GM06990 (cell line): ENCODE results near the gene SLC39A8.

ENCODE experiments used
- DNase-seq: peaks from one replicate; pipeline ENCODE4 v3.0.0-alpha.2; 2011; ENCODE audit not compliant: insufficient read length; ENCODE audit errors: extremely low read depth
- H3K27me3 ChIP-seq: replicated peaks from 2 replicates; pipeline ENCODE4 v1.6.0; 2011; ENCODE audit warnings: low read length; ENCODE audit not compliant: control insufficient read depth, insufficient read depth
- H3K36me3 ChIP-seq: 2 replicates; pipeline ENCODE4 v1.5.1; 2011; ENCODE audit warnings: low read length; ENCODE audit not compliant: control insufficient read depth, insufficient read depth
- H3K4me3 ChIP-seq: replicated peaks from 2 replicates; pipeline ENCODE4 v1.5.1; 2011; ENCODE audit warnings: low read depth, mild to moderate bottlenecking, control low read depth, low read length
- TF ChIP-seq, protein P1 (sequence below): IDR thresholded peaks from 2 replicates; pipeline ENCODE4 v1.5.1; 2011; ENCODE audit warnings: low read length, control low read depth, mild to moderate bottlenecking, inconsistent platforms; ENCODE audit not compliant: insufficient read depth, poor library complexity, severe bottlenecking

SLC39A8 gene

DNA sequence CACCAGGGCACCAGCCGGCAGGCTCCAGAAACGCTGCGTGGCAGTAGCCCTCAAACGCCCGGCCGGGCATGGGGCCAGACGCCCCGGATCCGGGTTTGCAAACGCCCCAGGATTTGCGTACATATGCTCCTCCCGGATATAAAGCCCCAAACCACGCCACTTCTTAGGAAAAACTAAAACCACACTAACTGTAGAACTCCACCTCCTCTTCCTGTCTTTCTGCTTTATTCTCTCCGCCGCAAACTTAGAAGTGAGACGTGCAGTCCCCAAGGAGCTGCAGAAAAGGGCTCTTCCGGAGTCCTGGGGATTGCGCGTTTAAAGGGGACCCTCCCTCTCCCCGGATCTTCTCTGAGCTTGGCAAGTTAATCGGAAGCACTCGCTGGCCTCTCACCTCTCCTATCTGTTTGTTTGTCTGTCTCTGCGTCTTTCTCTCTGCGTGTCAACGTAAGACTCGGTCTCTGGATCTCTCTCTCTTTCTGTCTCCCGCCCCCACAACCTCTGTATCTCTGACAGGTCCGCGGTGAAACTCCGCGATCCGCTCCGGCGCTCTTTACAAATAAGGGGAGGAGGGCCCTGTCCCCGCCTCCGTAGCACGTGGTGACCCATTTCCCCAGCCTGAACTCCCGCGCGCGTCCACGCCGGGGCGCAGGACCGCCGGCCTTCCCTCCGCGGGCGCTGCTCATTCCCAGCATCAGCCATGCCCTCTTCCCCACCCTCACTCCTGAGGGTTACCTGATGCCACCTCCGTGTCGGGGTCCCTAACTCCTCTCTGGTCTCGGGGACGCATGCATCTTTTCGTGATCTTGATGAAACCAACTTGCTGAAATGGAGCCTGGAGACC, at the start of gene SLC39A8:
SLC39A8 (minus strand) TSS at position 529 of the 841 bp plus-strand sequence. CDS start 820 bp downstream, outside the sequence.
- TF ChIP-seq, protein P1, sequence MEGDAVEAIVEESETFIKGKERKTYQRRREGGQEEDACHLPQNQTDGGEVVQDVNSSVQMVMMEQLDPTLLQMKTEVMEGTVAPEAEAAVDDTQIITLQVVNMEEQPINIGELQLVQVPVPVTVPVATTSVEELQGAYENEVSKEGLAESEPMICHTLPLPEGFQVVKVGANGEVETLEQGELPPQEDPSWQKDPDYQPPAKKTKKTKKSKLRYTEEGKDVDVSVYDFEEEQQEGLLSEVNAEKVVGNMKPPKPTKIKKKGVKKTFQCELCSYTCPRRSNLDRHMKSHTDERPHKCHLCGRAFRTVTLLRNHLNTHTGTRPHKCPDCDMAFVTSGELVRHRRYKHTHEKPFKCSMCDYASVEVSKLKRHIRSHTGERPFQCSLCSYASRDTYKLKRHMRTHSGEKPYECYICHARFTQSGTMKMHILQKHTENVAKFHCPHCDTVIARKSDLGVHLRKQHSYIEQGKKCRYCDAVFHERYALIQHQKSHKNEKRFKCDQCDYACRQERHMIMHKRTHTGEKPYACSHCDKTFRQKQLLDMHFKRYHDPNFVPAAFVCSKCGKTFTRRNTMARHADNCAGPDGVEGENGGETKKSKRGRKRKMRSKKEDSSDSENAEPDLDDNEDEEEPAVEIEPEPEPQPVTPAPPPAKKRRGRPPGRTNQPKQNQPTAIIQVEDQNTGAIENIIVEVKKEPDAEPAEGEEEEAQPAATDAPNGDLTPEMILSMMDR = peak; percentile 87
- H3K27me3 ChIP-seq = no peaks in the 10 kb centered on the region
- H3K4me3 ChIP-seq = peak within 1 kb of the TSS; percentile 64
- no peaks in the 10 kb centered on the region for H3K36me3 ChIP-seq
- peak; percentile 90 for DNase-seq

DNA sequence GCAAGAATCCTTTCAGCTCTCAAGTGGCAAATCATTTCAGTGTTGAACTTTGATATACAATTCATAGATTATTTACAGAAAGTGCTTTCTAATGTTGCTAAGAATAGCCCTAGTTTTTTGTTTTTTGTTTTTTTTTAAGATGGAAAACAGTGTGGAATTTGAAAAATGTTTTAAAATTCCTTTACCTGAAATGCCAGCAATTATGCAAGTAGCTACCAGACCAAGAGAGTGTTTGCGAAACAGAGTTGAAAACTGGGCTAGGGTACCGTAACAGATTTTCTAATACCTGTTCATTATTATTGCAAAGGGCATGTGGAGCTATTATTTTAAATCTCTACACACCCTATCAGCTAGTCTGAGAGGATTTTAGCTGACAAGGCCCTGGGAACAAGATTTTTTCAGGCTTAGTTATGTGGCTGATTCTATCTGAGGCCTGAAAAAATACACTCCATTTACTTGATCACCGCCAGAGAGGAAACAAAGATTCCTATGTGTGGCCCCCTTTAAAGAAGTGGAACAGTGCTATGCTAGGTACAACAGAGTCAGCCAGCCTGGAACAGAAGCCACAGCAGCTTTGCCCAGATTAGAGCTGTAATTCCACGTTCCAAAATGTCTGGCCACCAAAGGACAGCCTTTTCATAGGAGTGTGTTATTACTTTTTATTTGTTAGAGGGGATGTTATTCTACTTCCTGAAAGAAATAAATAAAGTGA, 46.9 kb upstream of the SLC39A8 start:
- Histone ChIP-seq H3K4me3 (no peak overlapping the region), H3K27me3 (no peaks in the 10 kb centered on the region), H3K36me3 (no peaks in the 10 kb centered on the region)
- no peak for DNase-seq
- TF ChIP-seq, protein P1 = no peak

DNA sequence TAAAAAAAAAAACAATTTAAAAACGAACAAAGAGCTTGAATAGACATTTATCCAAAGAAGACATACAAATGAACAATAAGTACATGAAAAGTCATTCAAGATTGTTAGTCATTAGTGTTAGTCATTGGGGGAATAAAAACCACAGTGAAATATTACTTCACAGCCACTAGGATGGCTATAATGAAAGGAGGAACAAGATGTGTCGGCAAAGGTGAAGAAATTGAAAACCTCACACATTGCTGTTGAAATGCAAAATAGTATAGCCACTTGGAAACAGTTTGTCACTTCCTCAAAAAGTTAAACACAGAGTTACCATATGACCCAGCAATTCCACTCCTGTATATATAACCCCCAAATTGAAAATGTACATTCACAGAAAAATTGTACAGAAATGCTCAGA, 45.2 kb upstream of the SLC39A8 start:
- TF ChIP-seq, protein P1 = no peak
- H3K4me3 ChIP-seq = no peak overlapping the region
- DNase-seq = peak; percentile 28
- H3K27me3 ChIP-seq = no peaks in the 10 kb centered on the region
- no peaks in the 10 kb centered on the region for H3K36me3 ChIP-seq

DNA sequence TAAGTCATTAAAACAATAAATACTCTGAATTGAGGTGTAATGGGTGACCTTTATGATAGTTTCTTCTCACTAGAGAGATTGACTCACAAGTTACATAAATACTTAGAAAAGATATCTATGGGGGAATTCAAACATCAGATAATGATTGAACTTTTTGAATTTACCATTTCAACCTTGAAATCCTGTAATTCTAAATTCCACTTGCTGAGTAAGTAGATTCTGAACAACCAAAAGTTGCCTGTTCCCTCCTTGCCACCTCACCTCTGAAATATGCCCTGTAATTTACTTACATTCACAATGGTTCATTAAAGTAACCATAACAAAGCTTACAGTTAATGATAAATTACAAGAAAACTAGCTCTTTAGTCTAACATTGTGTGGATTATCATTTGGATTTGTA, 43.3 kb upstream of the SLC39A8 start:
- TF ChIP-seq, protein P1 = no peak
- H3K27me3 ChIP-seq = no peaks in the 10 kb centered on the region
- H3K4me3 ChIP-seq = no peak overlapping the region
- H3K36me3 ChIP-seq = no peaks in the 10 kb centered on the region
- no peak for DNase-seq

DNA sequence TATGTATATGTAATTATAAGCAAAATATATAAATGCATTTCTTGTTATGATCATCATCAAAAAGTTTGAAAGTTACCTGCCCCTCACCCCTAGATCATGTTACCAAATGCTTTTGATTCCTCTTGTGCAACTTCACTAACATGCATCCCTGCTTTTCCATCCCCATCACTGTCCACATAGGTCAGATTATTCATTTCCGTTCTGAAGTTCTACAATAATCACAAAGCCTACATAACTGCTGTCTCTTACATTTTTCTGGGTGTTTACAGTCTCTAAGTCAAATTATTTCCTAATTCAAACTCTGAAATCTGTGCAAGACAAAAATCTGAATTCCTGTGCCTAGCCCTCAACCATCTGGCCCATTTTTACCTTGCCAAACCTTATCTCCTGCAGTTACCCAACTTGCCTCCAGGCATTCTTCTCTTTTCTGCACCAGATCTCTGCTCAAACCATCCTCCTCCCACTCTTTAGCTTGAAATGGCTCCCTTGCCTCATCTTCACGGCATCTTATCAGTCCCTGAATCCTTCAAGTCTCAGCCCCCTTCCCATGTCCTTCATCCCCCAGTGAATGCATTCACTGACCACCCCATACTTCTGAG, 42.4 kb upstream of the SLC39A8 start:
- Histone ChIP-seq H3K4me3 (no peak overlapping the region), H3K27me3 (no peaks in the 10 kb centered on the region), H3K36me3 (no peaks in the 10 kb centered on the region)
- TF ChIP-seq, protein P1 = no peak
- no peak for DNase-seq
